GM18870 (cell line): ENCODE data around the gene NUP188.

ENCODE experiments used
- ATAC-seq: cut with Tn5 transposase; IDR thresholded peaks from one replicate; pipeline ENCODE4 v1.9.1; 2021; ENCODE audit warnings: moderate library complexity; ENCODE audit not compliant: unreplicated experiment

Gene NUP188

GRCh38 chr9:128913048-128913900, 34.2 kb upstream of the NUP188 start:
- no peak for ATAC-seq

GRCh38 chr9:128913995-128914772, 33.3 kb upstream of the NUP188 start:
- no peak for ATAC-seq

DNA sequence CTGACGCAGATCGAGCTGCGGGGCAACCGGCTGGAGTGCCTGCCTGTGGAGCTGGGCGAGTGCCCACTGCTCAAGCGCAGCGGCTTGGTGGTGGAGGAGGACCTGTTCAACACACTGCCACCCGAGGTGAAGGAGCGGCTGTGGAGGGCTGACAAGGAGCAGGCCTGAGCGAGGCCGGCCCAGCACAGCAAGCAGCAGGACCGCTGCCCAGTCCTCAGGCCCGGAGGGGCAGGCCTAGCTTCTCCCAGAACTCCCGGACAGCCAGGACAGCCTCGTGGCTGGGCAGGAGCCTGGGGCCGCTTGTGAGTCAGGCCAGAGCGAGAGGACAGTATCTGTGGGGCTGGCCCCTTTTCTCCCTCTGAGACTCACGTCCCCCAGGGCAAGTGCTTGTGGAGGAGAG, 31.3 kb upstream of the NUP188 start:
- ATAC-seq = no peak

DNA sequence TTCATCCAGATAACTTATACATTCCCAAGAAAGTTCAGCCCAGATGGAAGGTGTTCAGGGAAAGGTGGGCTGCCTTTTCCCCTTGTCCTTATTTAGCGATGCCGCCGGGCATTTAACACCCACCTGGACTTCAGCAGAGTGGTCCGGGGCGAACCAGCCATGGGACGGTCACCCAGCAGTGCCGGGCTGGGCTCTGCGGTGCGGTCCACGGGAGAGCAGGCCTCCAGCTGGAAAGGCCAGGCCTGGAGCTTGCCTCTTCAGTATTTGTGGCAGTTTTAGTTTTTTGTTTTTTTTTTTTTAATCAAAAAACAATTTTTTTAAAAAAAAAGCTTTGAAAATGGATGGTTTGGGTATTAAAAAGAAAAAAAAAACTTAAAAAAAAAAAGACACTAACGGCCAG, 30.8 kb upstream of the NUP188 start:
- no peak for ATAC-seq

- ATAC-seq = no peak
Observed at GRCh38 chr9:128917151-128917849, 30.2 kb upstream of the NUP188 start.

- no peak for ATAC-seq
Observed at GRCh38 chr9:128918921-128919320, 28.6 kb upstream of the NUP188 start.

DNA sequence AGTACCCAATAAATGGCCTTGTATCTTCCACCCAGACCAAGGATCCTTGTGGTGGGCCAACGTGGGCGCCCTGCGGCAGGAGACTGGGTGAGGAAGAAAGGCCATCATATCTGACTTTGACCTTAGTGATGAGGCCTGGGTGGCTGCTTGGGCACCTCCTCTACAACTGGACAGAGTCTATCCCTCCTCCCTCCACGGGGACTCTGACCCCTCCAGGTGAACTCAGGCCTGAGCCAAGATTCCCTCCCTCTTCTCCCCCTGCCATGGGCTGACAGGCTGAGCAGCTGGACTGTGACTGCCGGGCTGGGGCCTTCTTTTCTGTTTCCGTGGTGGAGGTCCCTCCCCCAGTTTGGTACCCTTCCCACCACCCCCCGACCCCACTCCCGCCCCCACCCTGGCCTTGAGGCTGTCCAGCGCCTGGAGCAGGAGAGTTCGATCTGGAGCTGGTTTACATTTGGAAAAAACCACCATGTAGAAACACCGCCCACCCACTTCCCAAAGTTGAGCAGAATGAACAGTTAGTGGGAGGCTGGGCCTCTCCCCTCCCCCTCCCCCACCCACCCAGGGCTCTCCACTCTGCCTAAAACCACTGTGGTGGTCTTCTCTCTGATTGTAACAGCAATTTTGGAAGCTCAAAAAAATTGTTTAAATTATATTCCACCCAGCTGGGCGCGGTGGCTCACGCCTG, 28.0 kb upstream of the NUP188 start:
- ATAC-seq = no peak

GRCh38 chr9:128920381-128921058, 27.0 kb upstream of the NUP188 start, which contains the start of gene PHYHD1:
Gene PHYHD1, plus strand, starts transcription at chr9:128920982. Its CDS starts 1,342 bp downstream, at chr9:128922324.
- ATAC-seq = no peak

- no peak for ATAC-seq
Observed at GRCh38 chr9:128921881-128922763, 25.4 kb upstream of the NUP188 start.

DNA sequence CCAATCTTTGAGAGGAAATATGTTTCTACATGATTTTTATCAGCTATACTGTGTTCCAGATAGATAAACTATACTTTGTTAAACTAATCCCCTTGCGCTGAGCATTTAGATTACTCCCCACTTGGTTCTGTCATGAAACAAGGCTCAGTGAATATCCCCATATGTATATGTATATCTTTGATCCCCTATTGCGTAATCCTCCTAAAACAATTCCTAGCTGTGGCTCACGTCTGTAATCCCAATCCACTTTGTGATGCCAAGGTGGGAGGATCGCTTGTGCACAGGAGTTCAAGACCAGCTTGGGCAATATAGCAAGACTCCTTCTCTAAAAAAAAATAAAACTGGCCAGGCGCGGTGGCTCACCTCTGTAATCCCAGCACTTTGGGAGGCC, 24.0 kb upstream of the NUP188 start:
- no peak for ATAC-seq

- ATAC-seq = no peak
Observed at GRCh38 chr9:128927731-128928411, 19.6 kb upstream of the NUP188 start.

DNA sequence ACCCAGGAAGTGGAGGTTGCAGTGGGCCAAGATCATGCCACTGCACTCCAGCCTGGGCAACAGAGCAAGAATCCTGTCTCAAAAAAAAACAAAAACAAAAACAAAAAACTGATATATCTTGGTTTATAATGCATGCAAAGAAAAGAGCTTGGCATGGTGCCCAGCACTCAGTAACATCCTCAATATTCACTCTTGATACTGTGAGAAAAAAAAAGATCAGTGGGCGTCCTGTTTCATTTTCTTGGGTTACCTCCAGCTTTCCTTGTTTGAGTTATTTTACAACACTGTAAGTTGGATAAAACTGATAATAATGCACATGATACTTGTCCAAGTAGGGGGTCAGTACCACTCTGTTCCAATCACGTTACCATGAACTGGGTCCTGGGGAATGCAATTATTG, 18.9 kb upstream of the NUP188 start:
- no peak for ATAC-seq

- no peak for ATAC-seq
Observed at GRCh38 chr9:128929560-128929959, 17.9 kb upstream of the NUP188 start.

GRCh38 chr9:128933731-128934130, 13.8 kb upstream of the NUP188 start:
- no peak for ATAC-seq

GRCh38 chr9:128936171-128936865, 11.2 kb upstream of the NUP188 start:
- ATAC-seq = no peak

- ATAC-seq = no peak
Observed at GRCh38 chr9:128937310-128938165, 10.0 kb upstream of the NUP188 start.

DNA sequence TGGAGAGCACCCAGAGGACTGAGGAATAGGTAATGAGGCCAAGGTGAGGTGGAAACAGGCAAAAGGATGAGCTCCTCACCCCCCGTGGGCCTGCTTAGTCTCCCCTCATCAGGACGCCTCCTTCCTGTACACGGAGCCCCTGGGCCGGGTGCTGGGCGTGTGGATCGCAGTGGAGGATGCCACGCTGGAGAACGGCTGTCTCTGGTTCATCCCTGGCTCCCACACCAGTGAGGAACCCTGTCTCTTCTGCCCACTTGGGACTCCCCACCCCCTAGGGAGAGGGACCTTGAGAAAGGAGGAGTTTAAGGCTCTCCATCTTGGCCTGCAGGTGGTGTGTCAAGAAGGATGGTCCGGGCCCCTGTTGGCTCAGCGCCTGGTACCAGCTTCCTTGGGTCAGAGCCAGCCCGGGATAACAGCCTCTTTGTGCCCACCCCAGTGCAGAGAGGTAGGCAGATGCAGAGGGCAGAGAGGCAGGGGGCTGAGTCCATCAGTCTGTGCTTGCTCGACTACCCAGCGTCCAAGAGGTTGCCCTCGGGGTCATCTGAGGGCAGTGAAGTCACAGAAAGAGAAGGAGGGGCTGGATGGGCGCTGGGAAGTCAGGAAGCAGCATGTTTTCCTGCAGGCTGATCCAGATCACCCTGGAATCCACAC, 7.1 kb upstream of the NUP188 start:
- ATAC-seq = no peak
